ENCODE data around the gene KSR1.

KSR1 gene

DNA sequence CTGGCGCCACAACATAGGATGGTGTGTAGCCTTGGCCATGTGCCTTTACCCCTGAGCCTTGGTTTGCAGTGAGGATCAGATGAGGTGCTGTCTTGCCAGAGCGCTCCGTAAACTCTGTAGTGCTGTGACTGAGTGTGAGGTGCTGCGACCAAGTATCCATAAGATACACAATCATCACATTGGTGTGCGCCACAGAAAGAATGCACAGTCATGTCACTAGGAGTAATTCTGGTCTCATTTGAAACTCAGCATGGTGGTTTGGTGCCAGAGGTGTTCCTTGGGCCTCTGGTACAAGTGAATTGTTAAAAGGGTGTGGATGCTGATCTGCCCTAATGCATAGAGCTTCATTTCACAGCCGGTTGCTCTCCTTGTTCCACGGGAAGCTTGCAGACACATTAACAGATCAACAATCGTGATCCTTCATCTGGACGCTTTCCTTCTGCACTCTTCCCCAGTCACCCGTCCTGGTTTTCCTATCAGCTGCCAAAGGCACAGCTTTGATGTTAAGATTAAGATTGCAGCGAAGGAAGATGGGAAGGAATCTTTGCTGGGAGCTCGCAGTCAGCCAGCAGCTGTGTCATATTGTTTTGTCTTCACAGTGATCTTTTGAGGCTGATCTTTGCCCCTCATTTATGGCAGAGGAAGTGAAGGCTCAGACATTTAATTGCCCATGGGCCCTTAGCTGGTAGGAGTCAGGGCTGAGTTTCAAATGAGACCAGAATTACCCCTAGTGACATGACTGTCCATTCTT is 79.1 kb downstream of the KSR1 start:
- DNase-seq (ENCODE audit: low spot score) = no peak

DNA sequence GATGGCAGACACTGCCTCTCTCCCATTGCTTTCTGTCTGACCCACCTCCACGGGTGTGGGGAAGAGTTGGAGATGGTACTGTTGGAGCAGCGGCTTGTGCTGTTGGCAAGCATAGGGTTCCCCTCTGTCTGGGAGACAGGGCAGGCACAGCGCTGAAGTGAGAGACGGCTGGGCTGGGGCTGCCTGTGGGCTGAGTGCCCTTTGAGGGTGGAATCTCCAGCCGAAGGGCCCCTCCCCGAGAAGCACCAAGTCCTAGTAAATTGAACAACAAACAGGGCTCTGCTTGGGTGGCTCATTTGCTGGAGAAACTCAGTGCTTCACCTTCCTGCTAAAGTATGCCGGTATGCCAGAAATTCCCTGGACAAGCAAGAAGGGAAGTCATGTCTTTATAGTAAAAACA is 79.7 kb downstream of the KSR1 start:
- no peak for DNase-seq (ENCODE audit: low spot score)

DNA sequence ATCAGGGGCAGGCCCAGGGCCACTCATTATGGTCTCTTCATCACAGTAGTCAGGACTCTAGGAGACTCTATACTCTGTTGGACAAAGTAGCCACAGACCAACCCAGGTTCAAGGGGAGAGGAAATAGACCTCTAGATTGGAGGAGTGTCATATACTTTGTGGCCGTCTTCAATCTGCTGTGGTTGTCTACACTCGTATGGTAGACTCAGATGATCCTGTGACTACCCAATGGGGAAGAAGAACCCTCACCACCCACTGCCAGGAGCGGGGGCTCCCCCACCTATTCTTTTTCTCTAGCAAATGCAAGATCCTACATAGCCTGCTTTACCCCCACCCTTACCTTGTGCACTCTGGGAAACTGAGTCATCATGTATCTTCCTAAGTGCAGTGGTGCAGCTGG is 80.5 kb downstream of the KSR1 start:
- no peak for DNase-seq (ENCODE audit: low spot score)

DNA sequence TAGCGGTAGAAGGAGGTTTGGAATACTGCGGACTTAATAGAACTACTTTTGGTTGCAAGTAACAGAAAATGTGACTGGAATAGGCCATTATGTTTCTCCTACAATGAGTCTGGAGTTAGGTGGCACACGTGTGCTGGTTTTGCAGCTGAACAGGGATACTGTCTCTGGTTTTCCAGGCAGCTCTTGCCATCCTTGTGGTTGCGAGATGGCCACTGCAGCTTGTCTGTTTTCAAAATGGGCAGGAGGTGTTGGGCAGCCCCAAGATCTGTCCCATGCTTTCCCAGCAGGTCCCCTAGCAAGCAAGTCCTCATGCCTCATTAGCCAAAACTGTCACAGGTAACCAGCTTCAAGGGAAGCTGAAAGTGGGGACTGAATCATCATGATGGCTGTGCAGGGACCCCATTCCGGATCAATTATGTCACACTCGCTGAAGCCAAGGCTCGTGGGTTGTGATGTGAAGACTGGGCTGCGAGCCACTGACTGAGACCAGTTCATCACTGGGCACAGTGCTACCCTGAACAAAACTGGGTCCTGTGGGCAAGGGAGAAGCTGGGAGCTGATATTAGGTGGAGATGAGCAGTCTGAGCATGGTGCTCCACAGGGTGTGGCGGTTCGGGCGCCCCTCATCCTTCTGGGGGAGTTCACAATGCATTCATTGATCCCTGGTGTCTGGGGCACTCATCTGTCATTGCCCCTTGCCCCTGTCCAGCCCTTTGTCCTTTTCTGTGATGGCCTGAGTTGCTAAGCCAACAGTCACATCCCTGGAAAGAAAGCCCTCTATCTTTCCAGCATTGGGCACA is 82.1 kb downstream of the KSR1 start:
- DNase-seq (ENCODE audit: low spot score) = no peak

DNA sequence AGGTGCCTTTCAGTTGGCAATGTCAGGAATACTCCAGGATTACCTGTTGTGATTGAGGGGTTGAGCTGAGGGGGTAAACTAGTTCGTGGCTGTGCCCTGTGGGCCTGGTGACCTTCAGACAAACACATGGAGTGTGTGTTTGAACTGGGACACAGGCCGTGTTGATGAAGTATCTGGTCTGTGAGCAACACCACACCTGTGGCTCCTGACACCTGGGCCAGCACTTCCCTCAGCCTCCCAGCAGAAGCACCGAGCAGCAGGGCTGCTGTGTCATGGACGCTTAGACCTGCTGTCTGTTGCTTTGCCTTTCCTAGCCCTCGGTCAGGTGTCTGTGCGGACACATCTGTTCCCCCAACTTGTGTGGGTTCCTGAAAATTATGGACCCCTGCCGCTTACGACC is 82.9 kb downstream of the KSR1 start:
- DNase-seq (ENCODE audit: low spot score) = no peak

DNA sequence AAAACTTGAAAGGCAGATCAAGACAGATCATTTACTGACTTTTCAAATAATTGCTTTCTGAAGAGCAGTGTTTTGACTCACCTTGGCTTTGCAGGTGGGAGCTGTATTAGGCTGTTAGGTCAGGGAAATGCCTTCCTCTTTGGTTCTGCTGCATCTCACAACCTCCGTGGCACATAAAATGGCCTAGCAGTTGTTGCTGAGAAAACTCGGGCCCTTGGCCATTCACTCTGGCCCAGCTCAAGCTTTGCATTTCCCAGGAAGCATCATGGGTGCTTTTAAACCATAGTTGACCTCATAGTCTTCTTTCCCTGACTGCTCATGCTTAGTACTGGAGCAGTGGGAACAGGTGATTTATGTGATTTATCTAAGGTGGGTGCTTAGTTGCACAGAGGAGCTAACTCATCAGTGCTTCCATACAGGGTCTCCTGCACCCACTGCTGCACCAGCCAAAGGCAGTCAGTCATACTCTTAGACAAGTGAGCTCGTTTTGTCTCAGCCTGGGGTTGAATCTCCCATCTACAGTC is 83.6 kb downstream of the KSR1 start:
- DNase-seq (ENCODE audit: low spot score) = no peak

DNA sequence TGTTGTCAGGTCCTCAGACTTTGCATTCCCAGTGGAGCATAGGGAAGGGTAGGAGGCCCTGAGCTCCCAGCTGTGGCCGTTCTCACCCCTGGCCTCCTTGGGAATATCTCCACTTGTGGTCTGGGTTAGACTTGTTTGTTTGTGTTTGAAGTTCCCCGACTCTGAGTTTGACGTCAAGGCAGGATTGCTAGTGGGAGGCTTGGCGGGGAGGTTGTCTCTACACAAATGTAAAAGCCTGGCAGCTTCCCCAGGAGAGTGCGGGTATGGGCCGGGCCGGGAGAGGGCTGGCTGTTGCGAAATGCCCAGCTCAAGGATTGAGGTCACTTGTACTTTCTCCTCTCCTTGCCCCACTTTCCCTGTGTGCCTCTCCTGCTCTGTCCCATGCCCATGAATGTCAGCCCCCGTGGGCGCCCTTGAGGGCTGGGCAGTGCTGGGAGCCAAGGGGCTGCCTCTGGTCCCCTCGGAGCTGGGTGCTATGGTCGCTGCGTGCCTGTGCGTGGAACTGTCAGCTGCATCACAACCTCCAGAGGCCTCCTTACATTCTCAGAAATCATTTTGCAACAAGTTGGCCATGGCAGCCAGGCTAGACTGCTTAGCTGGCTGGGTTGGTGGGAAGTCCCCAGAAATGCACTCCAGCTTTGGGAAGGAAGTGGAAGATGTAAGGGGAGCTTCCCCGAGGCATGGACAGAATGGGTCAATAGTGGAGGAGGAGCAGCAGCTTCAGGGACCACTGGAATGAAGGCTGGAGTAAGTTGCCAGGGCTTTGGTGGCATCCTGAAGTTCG is 84.3 kb downstream of the KSR1 start:
- peak; percentile 96 for DNase-seq (ENCODE audit: low spot score)

DNA sequence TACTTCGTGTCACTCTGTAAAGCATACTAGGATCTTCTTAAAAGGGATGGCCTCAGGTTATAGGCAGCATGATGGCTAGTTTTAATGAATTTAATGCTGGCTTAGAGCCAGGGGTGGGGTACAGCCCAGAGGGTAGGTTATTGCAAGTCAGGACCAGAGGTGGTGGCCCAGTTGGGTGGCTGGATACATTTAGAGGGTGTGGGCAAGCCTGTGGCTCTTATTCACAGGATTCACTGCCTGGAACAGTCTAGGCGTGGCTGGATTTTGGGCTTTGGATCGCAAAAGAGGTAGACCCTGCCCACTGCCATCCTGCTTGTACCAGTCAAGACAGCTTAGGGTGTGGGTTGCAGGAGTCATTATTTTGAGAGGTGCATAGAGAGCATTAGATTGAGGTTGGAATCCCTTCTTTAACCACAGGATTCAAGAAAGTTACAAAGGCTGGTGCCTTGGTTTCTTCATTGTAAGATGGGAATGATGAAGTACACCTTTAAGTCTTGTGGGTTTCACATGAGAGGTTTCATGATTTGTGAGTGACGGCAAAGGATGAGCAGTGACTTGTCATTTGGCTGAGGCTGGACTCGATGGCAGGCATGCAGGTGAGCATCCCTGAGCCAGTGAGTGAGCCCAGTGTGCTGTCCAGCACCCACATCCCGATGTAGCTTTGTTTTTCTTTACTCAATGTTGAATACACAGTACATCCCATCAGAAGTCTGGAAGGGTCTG is 85.2 kb downstream of the KSR1 start:
- no peak for DNase-seq (ENCODE audit: low spot score)

DNA sequence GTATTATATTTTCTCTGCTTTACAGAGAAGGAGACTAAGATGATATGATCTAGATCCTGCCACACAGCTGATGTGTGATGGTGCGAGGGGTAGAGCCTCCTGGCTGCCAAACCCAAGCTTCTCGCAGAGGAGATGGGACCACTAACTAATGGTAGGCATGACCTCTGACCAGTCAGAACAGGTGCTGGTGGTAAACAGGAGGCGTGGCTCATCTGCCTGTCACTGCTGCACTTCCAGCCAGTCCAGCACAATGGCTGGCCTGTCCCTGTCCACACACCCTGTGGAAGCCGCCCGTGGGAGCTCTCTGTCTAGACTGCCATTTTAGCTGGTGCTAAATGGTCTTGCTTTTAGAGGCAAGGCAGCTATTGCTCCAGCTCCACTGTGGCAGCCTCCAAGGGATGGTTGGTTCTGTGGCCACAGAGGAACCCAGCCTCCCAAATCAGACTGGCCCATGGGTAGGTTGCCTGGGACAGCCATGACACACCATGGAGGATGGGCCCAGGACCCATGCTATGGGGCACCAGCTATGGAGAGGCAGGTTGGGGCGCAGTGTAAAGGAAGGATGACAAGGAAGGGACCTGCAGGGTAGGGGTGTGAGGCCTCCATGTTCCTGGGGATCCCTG is 86.7 kb downstream of the KSR1 start:
- DNase-seq (ENCODE audit: low spot score) = no peak

DNA sequence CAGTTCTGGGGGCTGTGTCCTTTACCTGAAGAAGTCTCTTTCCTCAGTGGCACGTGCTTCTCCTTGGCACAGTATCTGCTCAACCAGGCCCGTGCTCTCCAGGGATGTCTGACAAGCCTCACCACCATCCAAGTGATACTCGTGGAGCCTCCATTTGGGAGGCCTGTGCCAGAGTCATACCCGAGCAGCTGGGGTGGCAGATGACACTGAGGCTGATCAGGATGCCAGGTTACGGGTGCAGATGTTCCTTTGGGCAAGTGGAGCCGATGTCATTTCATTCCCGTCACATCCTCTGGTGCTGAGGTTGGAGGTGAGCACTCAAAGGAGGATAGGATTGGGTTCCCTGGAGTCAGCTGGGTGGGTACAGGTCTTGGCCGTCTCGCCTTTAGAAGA is 87.2 kb downstream of the KSR1 start:
- DNase-seq (ENCODE audit: low spot score) = no peak

DNA sequence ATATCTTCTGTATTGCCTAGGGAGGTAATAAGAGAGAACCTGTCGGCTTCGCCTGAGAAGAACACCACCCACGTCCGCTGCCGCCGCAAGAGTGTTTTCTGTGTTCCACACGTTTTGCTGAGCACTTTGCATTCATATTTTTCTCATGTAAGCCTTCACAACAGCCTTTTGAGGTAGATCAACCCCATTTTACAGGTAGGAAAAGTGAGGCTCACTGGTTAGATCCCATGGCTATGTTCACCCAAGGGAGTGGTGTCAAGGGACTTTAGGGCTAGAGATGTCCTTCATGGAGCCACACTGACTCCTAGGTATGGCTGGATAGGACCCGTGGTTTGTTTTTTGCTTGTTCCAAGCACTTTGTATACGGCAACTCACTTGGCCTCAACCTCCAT is 87.7 kb downstream of the KSR1 start:
- DNase-seq (ENCODE audit: low spot score) = no peak

DNA sequence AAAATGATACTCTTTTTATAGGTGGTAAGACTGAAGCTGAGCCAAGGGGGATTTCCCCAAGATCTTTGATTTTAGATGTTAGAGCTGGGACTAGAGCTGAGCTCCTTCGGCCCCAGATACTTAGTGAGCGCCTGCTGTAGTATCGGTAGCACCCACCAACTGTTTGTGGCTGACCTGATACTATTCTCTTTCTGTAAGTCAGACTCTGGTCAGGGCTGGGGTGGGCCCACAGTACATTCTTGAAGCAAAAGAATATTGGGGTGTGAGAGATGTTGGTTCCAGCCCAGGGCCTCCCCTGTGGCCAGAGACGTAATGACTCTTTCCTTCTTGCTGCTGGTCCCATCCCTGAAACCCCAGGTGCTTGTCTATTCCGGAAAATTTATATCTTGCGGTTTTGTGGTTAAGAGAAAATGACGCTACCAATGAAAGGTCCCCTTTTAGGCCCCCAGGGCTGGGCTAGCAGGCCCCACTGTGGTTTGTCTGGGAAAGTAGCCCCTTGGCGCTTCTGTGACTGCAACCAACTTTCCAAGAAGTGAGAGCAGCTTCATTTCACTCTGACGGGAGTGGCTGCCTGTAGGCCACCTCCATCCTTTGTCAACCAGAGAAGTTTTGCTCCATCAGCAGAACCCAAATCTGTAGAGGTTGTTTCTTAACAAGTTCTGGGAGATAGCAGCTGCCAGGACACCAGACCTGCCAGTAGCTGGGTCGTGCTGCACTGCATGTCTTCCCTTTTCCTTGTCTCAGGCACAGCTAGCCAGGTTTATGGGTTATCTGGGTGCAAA is 88.3 kb downstream of the KSR1 start:
- no peak for DNase-seq (ENCODE audit: low spot score)

DNA sequence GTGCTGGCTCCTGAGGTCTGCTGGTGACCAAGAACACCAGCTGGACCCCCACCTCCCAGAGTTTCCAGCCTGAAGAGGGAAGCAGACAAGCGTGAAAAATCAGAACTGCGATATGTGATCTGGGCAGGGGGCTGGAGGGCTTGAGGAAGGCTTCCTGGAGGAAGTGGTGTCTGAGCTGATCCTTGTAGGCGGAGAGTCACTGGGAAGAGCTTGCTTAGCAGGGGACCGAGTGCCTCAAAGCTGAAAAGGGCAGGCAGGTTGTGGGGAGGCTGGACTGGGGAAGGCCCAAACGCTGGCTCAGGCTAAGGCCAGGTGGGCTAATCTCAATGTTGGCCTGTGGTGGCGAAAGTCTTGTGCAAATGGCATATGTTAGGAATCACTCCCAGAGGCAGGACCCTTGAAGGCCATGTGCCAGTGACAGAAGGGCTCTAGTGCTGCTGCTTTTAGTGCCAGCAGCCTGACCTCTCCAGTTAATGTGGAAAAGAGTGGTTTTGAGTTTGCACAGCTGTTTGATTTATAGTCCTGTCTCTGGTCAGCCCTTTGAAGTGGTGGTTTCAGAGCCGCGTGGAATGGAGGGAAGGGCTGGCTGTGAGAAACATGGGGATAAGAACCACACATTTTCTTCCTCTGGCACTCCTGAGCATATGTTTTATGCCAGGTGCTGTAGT is 89.4 kb downstream of the KSR1 start:
- no peak for DNase-seq (ENCODE audit: low spot score)

DNA sequence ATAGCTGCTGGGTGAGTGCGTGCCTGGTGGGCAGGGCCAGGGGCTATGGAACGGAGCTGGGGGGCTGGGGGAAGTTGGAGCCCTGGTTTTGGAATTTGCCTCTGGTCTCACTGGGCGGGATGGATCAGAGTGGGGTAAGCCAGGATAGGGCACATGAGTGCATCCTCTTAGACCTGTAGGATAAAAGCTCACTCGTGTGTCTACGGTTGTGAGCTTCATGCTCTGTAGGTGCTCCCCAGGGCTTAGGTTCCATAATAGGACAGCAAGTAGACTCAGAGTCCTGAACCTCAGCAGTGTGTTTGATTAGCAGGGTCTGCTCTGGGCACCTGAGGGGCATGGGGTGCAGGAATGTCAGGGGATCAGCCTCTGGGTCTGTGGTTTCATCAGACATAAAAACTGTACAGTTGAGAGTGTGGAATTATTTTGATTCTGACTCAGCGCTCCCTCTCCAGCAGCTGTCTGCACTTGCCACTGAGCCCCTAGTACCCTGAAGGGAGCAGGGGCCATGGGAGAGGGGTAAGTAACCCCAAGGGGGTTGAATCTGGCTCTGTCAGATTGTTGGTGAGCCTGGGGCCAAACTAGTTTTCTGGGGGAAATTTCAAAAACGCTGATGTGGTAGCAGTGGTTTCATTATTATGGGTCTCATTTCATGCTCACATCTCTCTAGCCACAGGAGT is 90.5 kb downstream of the KSR1 start:
- DNase-seq (ENCODE audit: low spot score) = no peak

DNA sequence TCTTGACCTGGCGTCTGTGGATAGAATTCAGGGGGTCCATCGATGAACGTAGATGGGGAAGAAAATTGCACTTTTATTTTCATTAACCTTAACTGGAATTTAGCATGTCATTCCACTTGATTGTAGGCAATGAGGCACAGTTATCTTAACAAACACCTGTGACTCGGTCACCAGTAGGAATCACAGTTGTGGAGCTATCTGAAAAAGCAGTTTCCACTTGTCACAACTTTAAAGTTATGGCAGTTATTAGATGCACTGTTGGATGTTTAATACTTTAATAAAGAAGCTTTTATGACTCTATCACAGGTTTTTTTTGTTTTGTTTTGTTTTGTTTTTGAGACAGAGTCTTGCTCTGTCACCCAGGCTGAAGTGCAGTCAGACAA is 91.0 kb downstream of the KSR1 start:
- DNase-seq (ENCODE audit: low spot score) = no peak

DNA sequence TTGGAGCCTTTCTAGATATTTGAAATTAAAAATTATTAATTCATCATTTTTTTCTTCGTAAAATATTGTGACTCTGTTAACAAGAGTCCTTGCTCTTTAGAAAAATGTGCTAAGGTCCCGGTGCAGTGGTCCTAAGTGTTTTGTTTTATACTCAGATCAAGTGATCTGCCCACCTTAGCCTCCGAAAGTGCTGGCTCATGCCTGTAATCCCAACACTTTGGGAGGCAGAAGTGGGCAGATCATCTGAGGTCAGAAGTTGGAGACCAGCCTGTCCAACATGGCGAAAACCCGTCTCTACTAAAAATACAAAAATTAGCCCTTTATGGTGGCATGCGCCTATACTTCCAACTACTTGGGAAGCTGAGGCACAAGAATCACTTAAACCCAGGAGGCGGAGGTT is 92.1 kb downstream of the KSR1 start:
- no peak for DNase-seq (ENCODE audit: low spot score)

DNA sequence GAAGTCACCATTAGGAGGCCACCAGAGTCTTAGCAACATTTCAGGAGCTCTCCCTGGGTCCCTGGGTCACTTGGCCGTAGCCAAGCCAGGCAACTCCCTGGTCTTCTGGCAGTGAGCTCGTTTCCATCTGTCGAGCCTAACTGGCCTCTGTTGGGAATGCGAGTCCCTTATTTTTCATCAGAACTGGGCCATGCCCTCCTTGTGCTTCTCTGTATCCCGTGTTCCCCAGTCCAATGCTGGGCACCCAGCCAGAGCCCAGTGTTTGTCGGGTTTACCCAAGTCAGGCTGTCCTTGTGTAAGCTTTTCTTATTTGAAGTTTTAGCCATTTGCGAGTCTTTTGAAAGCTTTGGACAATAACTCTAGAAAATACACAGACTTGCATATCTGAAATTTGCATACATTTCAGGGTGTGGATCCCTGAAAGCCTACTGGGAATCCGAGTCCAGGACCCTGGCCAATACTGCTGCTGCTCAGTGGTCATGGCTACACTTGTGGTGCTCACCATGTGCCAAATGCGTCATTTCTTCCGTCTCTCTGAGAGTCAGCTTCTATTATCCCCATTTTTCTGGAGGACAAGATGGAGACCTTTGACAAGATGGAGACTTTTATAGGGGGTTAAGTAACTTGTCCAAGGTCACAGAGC is 93.1 kb downstream of the KSR1 start:
- DNase-seq (ENCODE audit: low spot score) = no peak

DNA sequence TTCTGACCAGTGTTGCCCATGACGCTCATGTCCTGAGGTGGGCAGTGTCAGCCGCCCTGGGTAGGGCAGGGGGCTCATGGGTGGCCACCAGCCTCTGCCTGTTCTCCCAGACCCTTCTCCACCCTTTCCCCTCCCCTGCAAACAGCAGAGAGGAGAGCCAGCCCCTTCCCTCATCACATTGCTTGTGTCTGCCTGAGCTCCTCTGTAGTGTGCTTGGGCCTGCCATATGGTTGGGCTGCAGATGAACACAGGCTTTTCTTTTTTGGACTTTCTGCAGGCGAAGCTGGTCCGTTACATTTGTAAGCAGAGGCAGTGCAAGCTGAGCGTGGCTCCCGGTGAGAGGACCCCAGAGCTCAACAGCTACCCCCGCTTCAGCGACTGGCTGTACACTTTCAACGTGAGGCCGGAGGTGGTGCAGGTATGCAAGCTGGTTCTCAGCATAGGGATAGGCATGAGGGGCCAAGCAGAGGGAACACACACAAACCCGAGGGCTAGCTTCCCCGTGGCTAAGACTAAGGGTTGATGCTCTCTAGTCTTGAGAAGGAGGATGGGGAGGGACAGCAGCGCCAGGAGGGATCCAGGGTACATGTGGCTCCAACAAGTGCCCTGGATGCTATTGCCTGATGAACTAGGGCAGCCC is 94.2 kb downstream of the KSR1 start:
- DNase-seq (ENCODE audit: low spot score) = no peak
